Measurements from ENCODE around the gene HMGA1.

Gene HMGA1

DNA sequence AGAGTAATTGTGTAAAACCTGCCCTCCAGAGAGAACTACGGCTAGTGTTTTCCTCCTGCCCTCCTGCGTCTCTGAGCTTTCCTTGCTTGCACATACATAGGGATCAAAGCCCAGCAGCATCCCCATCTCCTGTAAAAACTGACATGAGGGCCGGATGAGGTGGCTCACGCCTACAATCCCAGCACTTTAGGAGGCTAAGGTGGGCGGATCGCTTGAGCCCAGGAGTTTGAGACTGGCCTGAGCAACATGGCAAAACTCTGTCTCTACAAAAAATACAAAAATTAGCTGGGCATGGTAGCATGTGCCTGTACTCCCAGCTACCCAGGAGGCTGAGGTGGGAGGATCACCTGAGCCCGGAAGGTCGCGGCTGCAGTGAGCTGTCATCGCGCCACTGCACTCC, 52.5 kb downstream of the HMGA1 start:
- TF ChIP-seq CREB1 (IDR thresholded peaks at IDR 0.05; ENCODE audit: low read depth) (no peak), EP300 (IDR thresholded peaks at IDR 0.05; ENCODE audit: borderline replicate concordance) (no peak), RAD21 (IDR thresholded peaks at IDR 0.05; ENCODE audit: low read depth) (no peak), NFIC (IDR thresholded peaks at IDR 0.05) (no peak), FOXM1 (IDR thresholded peaks at IDR 0.05; ENCODE audit: borderline replicate concordance, low read depth) (no peak), YY1 (IDR thresholded peaks at IDR 0.05; ENCODE audit: low read depth) (no peak), CEBPB (IDR thresholded peaks at IDR 0.05) (no peak), TAF1 (IDR thresholded peaks at IDR 0.05; ENCODE audit: low read depth) (no peak)
- TF ChIP-seq, protein P1, sequence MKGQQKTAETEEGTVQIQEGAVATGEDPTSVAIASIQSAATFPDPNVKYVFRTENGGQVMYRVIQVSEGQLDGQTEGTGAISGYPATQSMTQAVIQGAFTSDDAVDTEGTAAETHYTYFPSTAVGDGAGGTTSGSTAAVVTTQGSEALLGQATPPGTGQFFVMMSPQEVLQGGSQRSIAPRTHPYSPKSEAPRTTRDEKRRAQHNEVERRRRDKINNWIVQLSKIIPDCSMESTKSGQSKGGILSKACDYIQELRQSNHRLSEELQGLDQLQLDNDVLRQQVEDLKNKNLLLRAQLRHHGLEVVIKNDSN (IDR thresholded peaks at IDR 0.05) = no peak

DNA sequence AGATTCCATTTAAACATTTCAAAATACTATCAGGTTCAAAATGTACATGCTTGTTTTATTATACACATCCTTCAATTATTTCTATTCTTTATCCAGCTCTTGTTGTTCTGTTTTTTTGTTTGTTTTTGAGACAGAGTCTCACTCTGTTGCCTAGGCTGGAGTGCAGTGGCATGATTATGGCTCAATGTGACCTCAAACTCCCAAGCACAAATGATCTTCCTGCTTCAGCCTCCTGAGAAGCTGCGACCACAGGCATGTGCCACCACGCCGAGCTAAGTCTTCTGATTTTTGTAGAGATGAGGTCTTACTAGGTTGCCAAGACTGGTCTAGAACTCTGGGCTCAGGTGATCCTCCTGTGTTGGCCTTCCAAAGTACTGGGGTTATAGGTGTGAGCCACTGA, 56.3 kb downstream of the HMGA1 start:
- no peak for TF ChIP-seq YY1 (IDR thresholded peaks at IDR 0.05; ENCODE audit: low read depth)
- TF ChIP-seq EP300 (IDR thresholded peaks at IDR 0.05; ENCODE audit: borderline replicate concordance) = no peak
- TF ChIP-seq ZBTB7A (IDR thresholded peaks at IDR 0.05; ENCODE audit: low read depth) = no peak
- TF ChIP-seq, protein P2, sequence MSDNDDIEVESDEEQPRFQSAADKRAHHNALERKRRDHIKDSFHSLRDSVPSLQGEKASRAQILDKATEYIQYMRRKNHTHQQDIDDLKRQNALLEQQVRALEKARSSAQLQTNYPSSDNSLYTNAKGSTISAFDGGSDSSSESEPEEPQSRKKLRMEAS (IDR thresholded peaks at IDR 0.05) = no peak

DNA sequence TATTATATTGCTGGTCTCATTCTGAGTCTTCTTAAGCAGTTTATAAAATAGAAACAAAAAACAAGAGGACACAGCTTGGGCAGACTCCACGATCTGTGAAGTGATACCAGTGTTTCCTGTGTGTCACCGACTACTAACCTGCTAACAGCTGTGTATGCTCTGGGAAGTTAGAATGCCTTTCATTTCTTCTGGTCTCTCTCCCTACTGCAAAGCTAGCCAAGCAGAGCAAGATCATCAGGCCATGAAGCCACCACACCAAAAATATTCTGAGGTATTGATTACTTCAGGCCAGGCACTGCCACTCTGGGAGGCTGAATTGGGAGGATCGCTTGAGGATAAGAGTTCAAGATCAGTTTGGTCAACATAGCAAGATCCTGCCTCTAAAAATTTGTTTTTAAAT, 59.0 kb downstream of the HMGA1 start:
- TF ChIP-seq FOXM1 (IDR thresholded peaks at IDR 0.05; ENCODE audit: borderline replicate concordance, low read depth) = no peak
- TF ChIP-seq YY1 (IDR thresholded peaks at IDR 0.05; ENCODE audit: low read depth) = no peak
- TF ChIP-seq, protein P1 (IDR thresholded peaks at IDR 0.05) = no peak
- TF ChIP-seq EGR1 (IDR thresholded peaks at IDR 0.05) = no peak
- no peak for TF ChIP-seq ZBTB7A (IDR thresholded peaks at IDR 0.05; ENCODE audit: low read depth)
- no peak for TF ChIP-seq NFIC (IDR thresholded peaks at IDR 0.05)
- TF ChIP-seq, protein P2 (IDR thresholded peaks at IDR 0.05) = no peak
- no peak for TF ChIP-seq TEAD4 (IDR thresholded peaks at IDR 0.05)
- TF ChIP-seq, protein P3, sequence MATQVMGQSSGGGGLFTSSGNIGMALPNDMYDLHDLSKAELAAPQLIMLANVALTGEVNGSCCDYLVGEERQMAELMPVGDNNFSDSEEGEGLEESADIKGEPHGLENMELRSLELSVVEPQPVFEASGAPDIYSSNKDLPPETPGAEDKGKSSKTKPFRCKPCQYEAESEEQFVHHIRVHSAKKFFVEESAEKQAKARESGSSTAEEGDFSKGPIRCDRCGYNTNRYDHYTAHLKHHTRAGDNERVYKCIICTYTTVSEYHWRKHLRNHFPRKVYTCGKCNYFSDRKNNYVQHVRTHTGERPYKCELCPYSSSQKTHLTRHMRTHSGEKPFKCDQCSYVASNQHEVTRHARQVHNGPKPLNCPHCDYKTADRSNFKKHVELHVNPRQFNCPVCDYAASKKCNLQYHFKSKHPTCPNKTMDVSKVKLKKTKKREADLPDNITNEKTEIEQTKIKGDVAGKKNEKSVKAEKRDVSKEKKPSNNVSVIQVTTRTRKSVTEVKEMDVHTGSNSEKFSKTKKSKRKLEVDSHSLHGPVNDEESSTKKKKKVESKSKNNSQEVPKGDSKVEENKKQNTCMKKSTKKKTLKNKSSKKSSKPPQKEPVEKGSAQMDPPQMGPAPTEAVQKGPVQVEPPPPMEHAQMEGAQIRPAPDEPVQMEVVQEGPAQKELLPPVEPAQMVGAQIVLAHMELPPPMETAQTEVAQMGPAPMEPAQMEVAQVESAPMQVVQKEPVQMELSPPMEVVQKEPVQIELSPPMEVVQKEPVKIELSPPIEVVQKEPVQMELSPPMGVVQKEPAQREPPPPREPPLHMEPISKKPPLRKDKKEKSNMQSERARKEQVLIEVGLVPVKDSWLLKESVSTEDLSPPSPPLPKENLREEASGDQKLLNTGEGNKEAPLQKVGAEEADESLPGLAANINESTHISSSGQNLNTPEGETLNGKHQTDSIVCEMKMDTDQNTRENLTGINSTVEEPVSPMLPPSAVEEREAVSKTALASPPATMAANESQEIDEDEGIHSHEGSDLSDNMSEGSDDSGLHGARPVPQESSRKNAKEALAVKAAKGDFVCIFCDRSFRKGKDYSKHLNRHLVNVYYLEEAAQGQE (IDR thresholded peaks at IDR 0.05; ENCODE audit: low read depth) = no peak
- no peak for TF ChIP-seq TCF12 (IDR thresholded peaks at IDR 0.05; ENCODE audit: low read depth)
- no peak for TF ChIP-seq CEBPB (IDR thresholded peaks at IDR 0.05)
- no peak for TF ChIP-seq CREB1 (IDR thresholded peaks at IDR 0.05; ENCODE audit: low read depth)
- TF ChIP-seq RAD21 (IDR thresholded peaks at IDR 0.05; ENCODE audit: low read depth) = no peak
- TF ChIP-seq EP300 (IDR thresholded peaks at IDR 0.05; ENCODE audit: borderline replicate concordance) = no peak
- no peak for TF ChIP-seq TAF1 (IDR thresholded peaks at IDR 0.05; ENCODE audit: low read depth)
